Measurements from ENCODE around the gene SOX18. TPM values are rescaled to one million over a fixed set of nuclear protein-coding genes. Genes with fewer than 3 reads are reported as not detected.

SOX18 gene
- total RNA-seq, 1 donor = 0.54 TPM

DNA sequence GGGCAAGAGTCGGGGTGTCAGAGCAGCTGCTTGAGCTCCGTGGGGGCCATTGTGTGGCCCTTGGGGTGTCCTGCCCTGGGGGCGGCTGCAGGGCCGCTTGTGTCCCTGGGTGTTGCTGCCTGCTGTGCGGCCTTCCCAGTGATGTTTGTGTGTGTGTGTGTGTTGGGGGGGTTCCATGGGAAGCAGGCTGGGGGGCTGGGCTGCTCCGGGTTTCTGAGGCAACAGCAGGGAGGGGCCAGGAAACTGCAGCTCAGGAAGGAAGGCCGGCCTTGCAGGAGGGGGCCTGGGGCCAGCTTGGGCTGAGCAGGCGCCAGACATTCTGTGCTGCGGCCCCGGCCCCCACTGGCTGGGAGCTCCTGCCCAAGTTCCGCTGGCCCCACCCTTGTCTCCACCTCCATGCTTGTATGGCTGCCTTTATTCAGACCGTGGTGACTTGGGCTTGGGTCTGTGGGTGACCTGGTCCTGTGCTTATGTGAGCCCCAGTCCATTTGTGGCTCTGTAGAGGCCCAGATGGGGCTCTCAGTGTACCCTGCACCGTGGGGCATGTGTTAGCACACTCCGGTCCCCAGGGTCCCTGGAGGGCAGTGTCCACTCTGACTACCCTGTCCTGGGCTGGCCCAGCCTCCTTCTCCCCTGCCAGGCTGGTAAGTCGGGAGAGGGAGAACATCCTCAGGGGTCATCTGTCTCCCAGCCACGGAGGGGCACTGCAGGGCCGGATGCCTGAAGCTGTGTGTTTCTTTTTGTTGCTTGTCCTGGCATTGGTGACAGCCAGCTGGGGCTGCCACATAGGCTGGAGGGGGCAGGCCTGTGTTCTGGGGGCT, 4.6 kb upstream of the SOX18 start:
- DNase-seq (ENCODE audit: low read depth in 2 of 3, low spot score in 2 of 3) = peak in 1 of 3 donors; percentile 61

DNA sequence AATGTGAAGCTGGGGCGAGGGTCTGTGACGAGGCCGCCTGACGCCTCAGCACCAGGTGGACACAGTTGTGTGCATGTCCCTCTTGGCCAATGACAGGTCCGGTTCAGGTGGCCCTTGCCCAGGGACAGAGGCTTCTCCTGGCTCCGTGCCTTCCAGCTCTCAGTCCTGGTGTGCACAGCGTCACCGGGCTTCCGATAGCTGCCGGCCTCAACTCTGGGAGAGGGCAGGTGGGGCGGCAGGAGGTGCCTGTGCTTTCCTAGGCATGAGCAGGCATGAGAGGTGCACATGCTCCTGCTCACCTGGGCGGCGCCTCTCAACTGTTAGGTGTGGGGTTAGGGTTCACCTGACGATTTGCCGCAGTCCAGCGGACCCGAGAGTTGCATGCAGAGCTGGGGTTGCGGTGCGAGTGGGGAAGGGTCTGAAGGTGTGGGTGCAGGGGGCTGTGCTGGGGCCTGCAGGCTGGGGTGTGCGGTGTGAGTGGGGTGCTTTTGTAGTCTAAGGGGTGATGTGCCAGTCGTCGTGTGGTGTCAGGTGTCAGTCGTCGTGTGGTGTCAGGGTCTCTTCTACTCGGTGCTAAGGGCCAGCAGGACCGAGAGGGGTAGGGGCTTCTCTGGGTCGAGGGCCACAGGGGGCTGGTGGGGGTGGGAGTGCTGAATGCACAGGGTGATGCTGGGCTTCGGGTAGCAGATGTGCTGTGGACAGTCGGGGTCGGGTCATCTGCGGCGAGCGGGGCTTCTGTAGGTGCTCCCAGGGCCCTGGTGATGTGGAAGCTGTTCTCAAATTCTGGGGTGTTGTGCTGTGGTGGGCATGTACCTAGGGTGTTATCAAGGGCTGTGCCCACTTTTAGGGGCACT, 3.8 kb upstream of the SOX18 start:
- DNase-seq (ENCODE audit: low read depth in 2 of 3, low spot score in 2 of 3) = no peak

DNA sequence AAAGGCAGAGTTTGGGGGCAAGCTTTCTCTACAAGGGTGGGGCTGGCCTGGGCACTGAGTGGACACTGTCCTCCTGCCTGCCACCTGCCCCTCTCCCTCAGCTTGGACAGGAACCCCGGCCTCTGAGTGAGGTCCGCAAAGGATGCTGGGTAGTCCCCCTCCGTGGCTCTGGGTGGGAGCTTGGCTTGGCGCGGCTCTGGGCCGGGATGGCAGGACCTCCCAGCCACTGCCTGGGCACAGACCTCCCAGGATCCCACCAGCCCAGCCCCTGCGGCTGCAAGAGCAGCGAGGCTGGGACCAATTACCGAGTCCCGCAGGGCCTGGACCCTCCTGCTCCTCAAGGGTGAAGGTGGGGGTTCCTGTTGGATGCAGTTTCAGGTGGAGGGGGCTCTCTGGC, 2.9 kb upstream of the SOX18 start:
- no peak for DNase-seq (ENCODE audit: low read depth in 2 of 3, low spot score in 2 of 3)

DNA sequence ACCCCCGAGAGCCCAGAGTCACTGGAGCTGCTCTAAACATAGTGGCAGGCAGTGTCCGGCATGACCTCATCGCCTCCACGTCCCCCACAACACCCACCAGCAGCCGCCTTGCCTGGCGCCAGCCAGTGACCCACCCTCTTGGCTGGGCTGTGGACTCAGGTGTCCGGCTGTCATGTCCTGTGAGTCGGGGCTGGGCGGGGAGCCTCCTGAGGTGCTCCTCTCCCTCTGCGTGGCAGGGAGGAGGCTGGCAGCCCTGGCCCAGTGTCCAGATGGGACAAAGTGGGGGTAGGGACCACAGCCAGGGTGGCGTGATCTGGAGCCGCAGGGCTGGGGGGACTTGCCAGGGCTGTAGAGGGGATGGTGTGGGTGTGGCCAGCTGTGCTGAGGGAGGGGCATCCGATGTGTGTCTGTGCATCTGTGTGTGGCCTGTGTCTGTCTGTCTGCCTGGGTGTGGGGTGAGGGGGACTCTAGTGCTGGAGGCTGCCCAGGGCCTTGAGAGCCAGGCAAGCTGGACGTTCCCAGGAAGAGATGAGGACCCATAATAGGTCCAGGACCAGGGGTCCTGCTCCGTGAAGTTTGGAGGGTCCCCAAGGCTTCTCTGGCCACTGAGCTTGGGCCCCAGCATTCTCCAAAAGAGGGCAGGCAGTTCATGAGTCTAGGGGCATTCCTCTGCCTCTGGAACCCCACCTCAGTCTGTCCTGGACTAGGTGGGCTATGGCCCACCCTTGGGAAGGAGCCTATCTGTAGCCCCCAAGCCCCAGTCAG, 2.3 kb upstream of the SOX18 start:
- DNase-seq (ENCODE audit: low read depth in 2 of 3, low spot score in 2 of 3) = no peak

DNA sequence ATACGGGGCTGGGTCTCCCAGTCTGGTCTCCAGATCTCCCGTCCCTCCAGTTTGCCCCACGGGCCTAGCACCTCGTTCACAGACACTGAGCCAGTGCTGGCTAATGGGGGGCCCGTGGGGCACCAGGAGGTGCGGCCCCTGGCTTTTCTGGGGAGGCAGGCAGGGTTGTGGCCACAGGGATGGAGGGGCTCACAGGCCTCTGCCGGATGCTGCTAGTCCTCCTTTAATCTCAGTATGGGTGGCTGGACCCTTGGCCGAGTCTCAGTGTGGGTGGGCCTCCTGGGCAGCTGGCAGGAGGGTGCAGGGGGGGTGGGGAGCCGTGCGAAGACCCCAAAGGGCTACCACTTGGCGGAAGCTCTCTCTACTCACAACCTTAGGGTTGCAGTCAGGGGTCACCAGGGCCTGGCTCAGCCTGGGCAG, 1.6 kb upstream of the SOX18 start:
- DNase-seq (ENCODE audit: low read depth in 2 of 3, low spot score in 2 of 3) = no peak

DNA sequence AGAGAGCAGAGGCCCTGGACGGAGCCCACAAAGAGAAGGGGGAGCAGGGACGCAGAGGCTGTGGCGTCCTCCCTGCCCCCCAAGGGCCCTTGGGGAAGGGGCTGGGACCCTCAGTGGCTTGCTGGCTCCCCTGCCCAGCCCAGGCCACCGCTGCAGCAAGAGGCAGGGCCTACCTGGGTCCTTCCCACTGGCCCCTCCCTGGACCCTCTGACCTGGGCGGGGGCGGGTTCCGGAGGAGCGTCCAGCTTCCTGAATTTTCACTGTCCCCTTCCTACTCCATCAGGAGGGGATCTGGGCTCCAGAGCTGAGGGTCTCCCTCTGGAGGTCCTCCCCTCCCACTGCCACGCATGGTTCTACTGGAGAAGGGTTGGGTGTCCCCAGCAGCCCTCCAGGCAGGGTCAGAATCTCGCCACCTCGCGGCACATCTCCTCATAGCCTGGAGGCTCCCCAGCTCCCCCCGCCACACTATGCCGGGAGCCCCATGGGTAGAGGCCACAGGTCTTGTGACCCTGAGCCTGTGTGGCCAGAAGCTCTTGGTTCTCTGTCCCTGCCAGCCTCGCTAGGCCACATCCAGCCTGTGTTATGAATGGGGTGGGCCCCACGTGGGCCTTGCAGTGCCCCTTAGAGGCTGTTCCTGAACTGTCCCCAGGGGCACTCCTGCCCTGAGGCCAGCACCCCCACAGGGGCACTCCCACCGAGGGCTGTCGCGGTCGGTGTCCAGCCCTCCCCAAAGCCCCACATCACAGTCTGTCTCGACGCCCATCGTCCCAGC, 1.0 kb upstream of the SOX18 start:
- no peak for DNase-seq (ENCODE audit: low read depth in 2 of 3, low spot score in 2 of 3)

DNA sequence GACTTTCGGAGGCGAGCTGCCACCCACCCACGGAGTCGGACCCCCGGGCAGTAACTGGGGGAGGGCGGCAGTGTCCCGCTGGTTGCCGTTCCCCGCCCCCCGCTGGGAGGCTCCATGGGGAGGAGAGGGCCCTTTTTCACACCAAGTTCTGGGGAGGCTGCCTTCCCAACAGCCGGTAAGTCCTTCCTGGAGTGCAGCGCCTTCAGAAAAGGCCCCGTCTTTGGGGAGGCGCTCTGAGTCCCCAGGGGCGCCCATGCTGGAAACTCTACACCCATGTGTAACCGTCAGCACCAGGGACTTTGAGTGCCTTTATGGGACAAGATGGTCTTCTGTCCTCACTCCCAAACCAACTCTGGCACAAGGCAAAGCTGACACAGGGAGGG, 430 bp upstream of the SOX18 start:
- no peak for DNase-seq (ENCODE audit: low read depth in 2 of 3, low spot score in 2 of 3)

DNA sequence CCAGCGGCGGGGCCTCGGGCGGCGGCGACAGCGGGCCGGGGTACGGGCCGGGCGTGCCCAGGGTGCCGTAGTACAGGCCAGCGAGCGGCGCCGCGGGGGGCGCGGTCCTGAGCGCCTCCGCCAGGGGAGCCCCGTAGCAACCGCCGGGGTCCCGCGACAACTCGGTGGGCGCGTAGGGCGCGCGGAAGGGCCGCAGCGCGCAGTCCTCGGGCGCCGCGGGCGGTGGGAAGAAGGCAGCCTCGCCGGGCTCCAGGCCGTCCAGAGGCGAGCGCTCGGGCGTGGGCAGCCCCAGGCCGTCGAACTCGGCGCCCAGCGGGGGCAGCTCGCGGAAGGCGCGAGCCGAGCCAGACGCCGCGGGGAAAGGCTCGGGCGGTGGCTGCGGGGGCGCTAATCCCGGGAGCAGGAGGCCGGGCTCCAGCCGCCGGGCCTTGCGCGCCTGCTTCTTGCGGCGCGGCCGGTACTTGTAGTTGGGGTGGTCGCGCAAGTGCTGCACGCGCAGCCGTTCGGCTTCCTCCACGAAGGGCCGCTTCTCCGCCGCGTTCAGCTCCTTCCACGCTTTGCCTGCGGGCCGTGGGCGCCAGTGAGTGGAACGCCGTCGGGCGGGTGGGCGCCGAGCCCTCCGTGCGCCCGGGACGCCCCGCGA, 916 bp downstream of the SOX18 start:
- DNase-seq (ENCODE audit: low read depth in 2 of 3, low spot score in 2 of 3) = no peak

DNA sequence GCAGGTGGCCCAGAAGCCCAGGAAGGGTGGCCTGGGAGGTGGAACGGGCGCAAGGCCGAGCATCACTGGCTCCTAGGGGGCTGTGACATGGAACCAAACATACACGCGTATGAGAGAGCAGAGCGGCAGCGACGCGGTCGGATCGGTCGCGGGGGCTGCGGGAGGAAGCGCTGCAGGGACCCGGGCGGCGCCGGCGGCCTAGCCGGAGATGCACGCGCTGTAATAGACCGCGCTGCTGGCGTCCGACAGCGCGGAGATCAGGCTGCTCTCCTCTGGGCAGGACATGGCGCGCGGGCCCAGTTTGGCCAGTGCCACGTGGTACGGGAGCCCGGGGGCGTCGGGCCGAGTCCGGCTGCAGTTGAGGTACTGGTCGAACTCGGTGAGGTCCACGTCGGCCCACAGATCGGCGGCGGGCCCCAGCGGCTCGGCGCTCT, 1.5 kb downstream of the SOX18 start:
- no peak for DNase-seq (ENCODE audit: low read depth in 2 of 3, low spot score in 2 of 3)

DNA sequence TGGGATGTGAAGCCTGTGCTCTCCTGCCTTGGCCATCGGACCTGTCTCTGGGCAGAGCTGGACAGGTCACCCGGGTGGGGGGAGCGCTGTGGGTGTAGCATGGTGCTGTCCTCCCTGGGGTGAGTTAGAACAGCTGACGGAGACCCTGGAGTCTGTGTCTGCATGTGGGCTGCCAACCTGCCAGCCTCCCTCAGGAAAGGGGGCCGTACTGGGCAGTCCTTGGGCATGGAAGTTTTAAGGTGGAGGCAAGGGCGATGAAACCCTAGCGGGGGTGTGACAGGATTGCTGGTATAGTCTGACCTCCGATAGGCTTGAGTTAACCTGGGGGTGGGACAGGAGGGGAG, 2.4 kb downstream of the SOX18 start:
- no peak for DNase-seq (ENCODE audit: low read depth in 2 of 3, low spot score in 2 of 3)

DNA sequence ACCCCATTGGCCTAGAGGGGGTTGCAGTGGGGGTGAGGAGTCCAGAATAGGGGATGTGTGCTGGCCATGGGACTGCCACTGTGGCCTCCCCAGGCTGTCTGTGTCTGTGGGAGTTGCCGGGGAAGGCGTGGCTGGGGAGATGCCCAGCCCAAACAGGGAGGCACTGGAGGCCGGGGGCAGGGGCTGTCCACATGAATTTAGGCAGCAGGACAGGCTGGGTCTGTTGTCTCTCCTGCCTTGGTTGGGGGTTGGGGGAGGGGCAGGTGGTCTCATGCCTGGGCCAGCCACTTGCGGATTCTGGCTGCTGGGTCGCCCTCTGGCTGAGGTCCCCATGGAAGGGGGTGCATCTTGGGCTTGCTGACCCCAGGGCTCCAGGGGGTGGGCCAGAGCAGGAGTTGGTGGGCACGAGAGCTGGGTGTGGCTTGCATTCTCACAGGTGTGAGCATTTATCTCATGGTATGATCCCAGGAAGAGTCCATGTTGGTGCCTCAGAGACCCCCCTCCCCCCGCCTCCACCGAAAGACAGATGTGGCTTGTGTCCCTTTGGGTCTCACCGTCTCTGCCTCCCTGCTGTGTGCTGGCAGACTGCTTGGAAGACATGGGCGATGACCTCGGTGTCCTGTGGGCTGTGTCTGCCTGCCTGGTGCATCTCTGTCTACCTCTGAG, 4.0 kb downstream of the SOX18 start:
- DNase-seq (ENCODE audit: low read depth in 2 of 3, low spot score in 2 of 3) = no peak

DNA sequence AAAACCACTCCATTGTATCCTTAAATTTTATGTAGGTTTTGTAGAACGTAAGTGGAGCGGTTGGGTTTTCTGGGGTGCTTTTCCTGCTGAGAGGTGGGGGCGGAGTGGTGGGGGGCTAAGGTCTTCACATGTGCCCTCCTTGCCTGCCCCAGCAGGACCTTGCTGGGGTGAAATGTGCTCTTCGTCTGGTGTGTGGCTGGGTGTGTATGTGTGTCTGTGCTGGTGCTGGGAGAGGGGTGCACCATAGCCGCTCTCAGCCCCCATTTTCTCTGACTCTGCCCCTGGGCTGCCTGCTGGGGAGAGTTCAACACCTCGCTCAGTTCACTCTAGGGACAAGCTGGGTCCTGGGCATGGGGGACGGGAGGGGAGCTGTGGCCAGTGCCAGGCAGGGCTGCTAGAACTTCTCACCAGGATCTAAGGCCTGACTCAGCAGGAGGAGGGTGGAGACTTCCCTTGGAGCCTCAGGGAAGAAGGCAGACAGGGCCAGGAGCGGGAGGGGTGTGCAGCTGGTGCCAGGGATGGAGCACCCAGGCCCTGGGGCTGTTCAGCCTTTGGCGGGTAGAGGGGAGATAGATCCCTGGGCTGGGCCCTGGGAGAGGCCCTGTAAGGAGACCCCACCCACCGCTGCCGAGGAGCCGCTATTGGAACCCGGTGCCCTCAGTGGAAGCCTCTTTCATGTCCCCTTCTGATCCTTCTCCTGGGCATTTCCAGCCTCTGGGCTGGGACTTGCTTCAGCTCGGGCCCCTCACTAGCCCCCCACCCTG, 4.8 kb downstream of the SOX18 start:
- no peak for DNase-seq (ENCODE audit: low read depth in 2 of 3, low spot score in 2 of 3)

DNA sequence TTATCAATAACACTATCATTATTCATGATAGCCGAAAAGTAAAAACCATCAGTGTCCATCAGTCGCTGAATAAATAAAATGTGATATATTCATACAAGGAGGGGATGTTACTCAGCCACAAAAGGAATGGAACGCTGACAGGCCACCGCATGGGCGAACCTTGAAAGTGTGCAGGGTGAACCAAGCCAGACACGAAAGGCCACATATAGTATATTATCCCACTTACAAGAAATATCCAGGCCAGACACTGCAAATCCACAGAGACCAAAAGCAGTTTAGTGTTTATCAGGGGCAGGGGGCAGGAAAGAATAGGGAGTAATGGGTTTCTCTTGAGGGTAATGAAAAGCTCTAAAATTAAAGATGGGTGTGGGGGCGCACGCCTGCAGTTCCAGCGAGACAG, 5.7 kb downstream of the SOX18 start:
- no peak for DNase-seq (ENCODE audit: low read depth in 2 of 3, low spot score in 2 of 3)

DNA sequence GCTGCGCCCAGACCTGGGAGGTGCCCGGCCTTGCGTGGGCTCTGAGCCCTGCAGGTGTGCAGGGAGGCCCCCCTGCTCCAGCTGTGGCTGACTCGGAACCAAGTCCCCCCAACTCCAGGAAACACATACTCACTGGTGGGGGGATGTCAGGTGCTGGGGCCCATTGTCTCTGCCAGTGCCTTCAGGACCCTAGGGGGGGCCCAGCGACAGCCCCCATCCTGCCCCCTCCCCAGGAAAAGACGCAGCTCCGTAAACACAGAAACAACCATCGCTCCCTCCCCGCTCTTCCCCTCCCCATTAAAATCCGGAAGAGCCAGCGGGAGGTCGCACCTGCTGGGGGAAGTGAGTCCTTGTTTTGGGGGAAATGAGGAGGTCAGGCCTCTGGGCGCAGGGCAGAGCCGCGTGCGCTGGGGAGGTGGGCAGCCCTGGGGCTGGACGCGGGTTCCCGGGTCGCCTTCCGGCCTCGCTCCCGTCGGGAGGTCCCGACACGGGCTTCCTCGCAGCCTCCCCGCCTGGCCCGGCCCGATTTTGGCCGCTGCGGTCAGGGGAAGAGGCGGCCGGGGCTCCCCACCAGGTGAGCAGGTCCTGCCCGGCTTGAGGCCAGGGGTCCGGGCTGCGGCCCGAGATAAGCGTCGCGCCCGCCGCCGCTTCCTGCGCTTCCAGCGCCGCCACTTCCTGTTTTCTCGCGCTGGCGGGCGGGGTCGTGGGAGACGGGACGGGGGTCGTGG, 7.2 kb downstream of the SOX18 start:
- DNase-seq (ENCODE audit: low read depth in 2 of 3, low spot score in 2 of 3) = peak in 1 of 3 donors; percentile 53

DNA sequence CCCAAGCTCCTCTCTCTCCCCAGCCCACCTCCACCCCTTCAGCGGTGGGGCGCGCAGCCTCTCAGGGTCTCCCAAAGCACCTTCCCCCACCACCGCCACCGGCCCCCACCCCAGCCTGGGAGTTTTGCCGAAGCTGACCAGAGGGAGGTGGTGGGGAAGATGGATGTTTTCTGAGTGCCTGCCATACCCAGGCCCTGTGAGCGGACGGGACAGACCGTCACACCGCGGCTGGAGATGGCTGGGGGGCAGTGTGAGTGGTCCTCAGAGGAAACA, 7.7 kb downstream of the SOX18 start:
- DNase-seq (ENCODE audit: low read depth in 2 of 3, low spot score in 2 of 3) = no peak

DNA sequence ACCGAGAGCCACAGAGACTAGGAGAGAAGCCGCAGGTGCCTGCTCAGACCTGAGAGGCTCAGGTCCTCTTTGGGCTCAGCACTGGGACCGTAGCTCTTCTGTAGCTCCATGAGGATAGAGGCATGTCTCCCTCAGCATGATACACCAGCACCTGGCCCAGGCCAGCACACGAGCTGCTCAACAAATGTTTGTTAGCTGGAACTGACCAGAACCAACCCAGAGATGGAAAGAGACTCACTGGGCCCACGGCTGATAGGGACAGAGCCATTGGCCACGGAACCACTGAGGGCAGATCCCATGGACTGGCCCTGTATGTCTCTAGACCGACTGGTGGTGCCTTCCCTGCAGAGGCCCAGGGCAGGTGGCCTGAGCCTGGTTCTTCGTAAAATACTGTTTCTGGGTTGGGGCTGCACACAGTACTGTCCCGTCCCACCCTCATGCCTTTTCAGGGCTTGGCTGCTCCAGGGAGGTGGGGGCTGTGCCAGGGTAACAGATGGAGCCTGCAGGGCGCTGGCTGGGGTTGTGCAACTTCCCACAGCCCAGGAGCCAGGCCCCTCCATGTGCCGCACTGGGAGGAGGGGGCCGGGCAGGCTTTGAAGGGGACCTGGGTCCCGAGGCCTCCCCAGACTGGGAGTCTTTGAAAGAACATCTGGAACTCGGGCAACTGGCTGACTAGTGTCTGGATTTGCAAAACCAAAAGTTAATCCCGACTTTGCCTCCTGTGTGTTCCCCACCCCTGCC, 8.2 kb downstream of the SOX18 start:
- DNase-seq (ENCODE audit: low read depth in 2 of 3, low spot score in 2 of 3) = no peak

DNA sequence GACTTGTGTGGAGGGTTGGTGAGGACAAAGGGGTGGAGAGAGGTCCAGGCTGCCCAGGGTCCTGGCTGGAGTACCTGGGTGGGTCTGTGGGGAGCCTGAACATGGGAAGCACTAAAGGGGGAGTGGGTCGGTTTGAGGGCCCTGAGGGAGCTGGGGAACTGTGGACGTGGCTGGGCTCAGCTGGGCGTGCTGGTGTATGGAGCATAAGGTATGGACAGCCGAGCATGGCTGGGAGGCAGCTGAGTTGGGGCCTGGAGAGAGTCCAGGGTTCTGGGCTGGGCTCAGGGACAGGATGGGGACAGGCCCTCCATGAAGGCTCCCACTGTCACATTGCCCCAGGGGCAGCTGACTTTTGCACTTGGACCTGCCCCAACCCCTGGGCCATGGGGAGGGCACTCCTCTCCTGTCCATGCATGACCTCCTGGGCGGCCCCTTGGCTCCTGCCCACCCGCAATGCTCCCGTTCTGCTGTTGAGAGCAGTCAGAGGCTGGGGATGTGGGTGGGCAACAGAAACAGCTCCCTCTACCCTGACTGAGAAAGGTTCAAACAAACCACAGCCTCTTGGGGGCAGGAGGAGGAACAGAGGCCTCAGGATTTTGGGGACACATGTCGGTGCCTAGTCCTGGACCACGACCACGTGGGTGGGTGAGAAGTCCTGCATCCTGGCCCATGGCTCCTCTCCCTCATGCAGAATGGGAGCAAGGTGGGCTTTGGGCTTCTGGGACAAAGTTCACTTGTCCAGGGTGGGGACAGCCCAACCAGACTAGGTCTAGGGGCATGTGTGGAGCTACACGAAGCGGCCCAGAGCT, 9.0 kb downstream of the SOX18 start:
- no peak for DNase-seq (ENCODE audit: low read depth in 2 of 3, low spot score in 2 of 3)
